OCI-LY7 (cell line): ENCODE results near the gene CREB5. TPM values are rescaled to one million over a fixed set of nuclear protein-coding genes. Genes with fewer than 3 reads are reported as not detected.

ENCODE experiments used
- BruUV-seq: library from RNA; stranded (reverse); fragments of 400-500 nt; replicated peaks from 2 replicates; lab custom pipeline; 2021; lab: Mats Ljungman, UMichigan
- CTCF ChIA-PET: fragments of 300-600 bp; sonication (Branson Sonifier 250); formaldehyde crosslinking; loops from one replicate; lab custom pipeline; 2022; ENCODE audit warnings: antibody characterized with exemption; ENCODE audit not compliant: unreplicated experiment; lab: Charles Lee
- POLR2A ChIA-PET: fragments of 300-600 bp; sonication (Branson Sonifier 250); formaldehyde crosslinking; loops from one replicate; lab custom pipeline; 2022; ENCODE audit warnings: antibody characterized with exemption; lab: Charles Lee
- DNase-seq: peaks from one replicate; pipeline ENCODE4 v3.0.0-alpha.2; 2015; ENCODE audit warnings: low spot score
- H2AFZ ChIP-seq: fragments of 200-600 bp; sonication (generic), shearing (Covaris generic); 2 replicates; pipeline ENCODE4 v1.6.1; 2014; ENCODE audit warnings: mild to moderate bottlenecking, antibody characterized with exemption, low read length, moderate library complexity
- H3K27ac ChIP-seq: fragments of 200-600 bp; sonication (generic); 2 replicates; pipeline ENCODE4 v1.5.1; 2014; ENCODE audit warnings: mixed run types, low read depth, mild to moderate bottlenecking, moderate library complexity, low read length, inconsistent platforms; ENCODE audit not compliant: poor library complexity, severe bottlenecking
- H3K36me3 ChIP-seq: fragments of 200-600 bp; sonication (generic); 2 replicates; pipeline ENCODE4 v1.6.1; 2014; ENCODE audit warnings: mild to moderate bottlenecking, antibody characterized with exemption, low read length, moderate library complexity, mixed read lengths; ENCODE audit not compliant: insufficient read depth
- H3K4me1 ChIP-seq: fragments of 200-600 bp; sonication (generic); 2 replicates; pipeline ENCODE4 v1.5.1; 2014; ENCODE audit warnings: mild to moderate bottlenecking, low read length; ENCODE audit not compliant: insufficient read depth, poor library complexity, severe bottlenecking
- H3K4me2 ChIP-seq: fragments of 200-600 bp; sonication (generic); 2 replicates; pipeline ENCODE4 v1.6.1; 2014; ENCODE audit warnings: mild to moderate bottlenecking, low read length
- H3K4me3 ChIP-seq: fragments of 200-600 bp; sonication (generic); 2 replicates; pipeline ENCODE4 v1.5.1; 2014; ENCODE audit warnings: mild to moderate bottlenecking, low read depth, low read length; ENCODE audit not compliant: poor library complexity, severe bottlenecking
- H3K79me2 ChIP-seq: fragments of 200-600 bp; sonication (generic); 2 replicates; pipeline ENCODE4 v1.6.1; 2016; ENCODE audit warnings: low read depth, mild to moderate bottlenecking, low read length, moderate library complexity, mixed read lengths; ENCODE audit not compliant: insufficient read depth
- H3K9me2 ChIP-seq: fragments of 200-600 bp; sonication (generic); 2 replicates; pipeline ENCODE4 v1.6.1; 2016; ENCODE audit warnings: mild to moderate bottlenecking, low read length, mixed read lengths; ENCODE audit not compliant: insufficient read depth
- H3K9me3 ChIP-seq: fragments of 200-600 bp; sonication (generic); 2 replicates; pipeline ENCODE4 v1.6.1; 2014; ENCODE audit warnings: mild to moderate bottlenecking, mixed run types, low read length, mixed read lengths
- H4K20me1 ChIP-seq: fragments of 200-600 bp; sonication (generic); 2 replicates; pipeline ENCODE4 v1.6.1; 2014; ENCODE audit warnings: mild to moderate bottlenecking, antibody characterized with exemption, low read length, moderate library complexity, mixed read lengths; ENCODE audit not compliant: insufficient read depth
- EZH2phosphoT487 ChIP-seq: fragments of 200-600 bp; sonication (generic); IDR thresholded peaks from 2 replicates; pipeline ENCODE4 v1.6.1; 2018; ENCODE audit warnings: low read depth, borderline replicate concordance, mild to moderate bottlenecking, mixed run types, antibody characterized with exemption, low read length, moderate library complexity, mixed read lengths
- intact Hi-C: fragments of 100-400 bp; cut with micrococcal nuclease; formaldehyde crosslinking; loops from one replicate; pipeline ENCODE4 v1.10.0; 2022; ENCODE audit not compliant: unreplicated experiment
- total RNA-seq, 2 experiments: library from RNA; depleted of rRNA in 1 of 2; stranded (reverse); fragments of >200 nt in 1 of 2; shearing (Covaris generic) in 1 of 2; gene quantifications; 2 replicates each; pipeline ENCODE4 v1.2.3, GENCODE V29; 2014 to 2022
- TF ChIP-seq, protein P1 (sequence below): fragments of 200-600 bp; sonication (generic); conservative IDR thresholded peaks from 2 replicates; pipeline ENCODE4 v1.5.1; 2014; ENCODE audit warnings: mild to moderate bottlenecking, antibody characterized with exemption, low read length, moderate library complexity, mixed read lengths

CREB5 gene
- total RNA-seq, 2 experiments from 2014 or later = 2.0 to 13.3 TPM

DNA sequence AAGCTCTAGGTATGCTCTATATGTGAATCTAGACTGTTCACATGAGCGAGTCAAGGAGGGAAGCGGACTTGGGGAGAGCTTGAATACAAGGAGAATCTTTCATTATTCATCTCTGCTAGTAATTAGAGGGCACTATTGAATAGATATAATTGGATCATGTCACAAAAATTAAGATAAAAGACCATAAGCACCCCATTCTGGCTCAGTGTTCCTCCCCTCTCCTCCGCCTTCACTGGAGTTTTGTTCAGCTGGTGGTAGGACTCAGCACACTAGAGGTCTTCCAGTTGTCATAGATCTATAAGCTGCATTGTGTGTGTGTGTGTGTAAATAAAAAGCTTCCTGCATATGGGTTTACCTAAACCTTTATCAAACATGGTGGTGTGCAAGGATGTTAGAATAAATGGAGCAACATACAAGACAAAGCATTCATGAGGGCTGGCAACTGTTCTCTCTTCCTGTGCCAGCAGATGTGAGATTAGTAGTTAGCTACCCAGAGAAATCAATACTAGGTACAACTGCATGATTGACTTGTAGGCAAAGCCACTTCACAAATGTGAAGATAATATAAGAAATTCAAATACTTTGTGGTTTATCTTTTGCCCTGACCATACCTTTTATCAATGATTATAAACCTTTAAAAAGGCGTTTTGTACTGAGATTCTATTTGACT is 142.6 kb downstream of the CREB5 start:
- no peak for TF ChIP-seq EZH2phosphoT487
- TF ChIP-seq, protein P1, sequence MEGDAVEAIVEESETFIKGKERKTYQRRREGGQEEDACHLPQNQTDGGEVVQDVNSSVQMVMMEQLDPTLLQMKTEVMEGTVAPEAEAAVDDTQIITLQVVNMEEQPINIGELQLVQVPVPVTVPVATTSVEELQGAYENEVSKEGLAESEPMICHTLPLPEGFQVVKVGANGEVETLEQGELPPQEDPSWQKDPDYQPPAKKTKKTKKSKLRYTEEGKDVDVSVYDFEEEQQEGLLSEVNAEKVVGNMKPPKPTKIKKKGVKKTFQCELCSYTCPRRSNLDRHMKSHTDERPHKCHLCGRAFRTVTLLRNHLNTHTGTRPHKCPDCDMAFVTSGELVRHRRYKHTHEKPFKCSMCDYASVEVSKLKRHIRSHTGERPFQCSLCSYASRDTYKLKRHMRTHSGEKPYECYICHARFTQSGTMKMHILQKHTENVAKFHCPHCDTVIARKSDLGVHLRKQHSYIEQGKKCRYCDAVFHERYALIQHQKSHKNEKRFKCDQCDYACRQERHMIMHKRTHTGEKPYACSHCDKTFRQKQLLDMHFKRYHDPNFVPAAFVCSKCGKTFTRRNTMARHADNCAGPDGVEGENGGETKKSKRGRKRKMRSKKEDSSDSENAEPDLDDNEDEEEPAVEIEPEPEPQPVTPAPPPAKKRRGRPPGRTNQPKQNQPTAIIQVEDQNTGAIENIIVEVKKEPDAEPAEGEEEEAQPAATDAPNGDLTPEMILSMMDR = no peak
- no peaks in the 10 kb centered on the region for H3K9me2 ChIP-seq
- intact Hi-C loops = no loop called here
- ChIA-PET CTCF (no interaction called here), POLR2A (no interaction called here)
- H3K27ac ChIP-seq = no peak overlapping the region
- H3K9me3 ChIP-seq = no peaks in the 10 kb centered on the region
- no peaks in the 10 kb centered on the region for H4K20me1 ChIP-seq
- H3K4me1 ChIP-seq = peaks cover 6% of the 10 kb centered on the region
- no TSS peak for BruUV-seq
- no peaks in the 10 kb centered on the region for H3K79me2 ChIP-seq
- H3K4me2 ChIP-seq = no peak overlapping the region
- no peaks in the 10 kb centered on the region for H3K36me3 ChIP-seq
- no peak overlapping the region for H2AFZ ChIP-seq
- DNase-seq = no peak
- H3K4me3 ChIP-seq = no peak overlapping the region

DNA sequence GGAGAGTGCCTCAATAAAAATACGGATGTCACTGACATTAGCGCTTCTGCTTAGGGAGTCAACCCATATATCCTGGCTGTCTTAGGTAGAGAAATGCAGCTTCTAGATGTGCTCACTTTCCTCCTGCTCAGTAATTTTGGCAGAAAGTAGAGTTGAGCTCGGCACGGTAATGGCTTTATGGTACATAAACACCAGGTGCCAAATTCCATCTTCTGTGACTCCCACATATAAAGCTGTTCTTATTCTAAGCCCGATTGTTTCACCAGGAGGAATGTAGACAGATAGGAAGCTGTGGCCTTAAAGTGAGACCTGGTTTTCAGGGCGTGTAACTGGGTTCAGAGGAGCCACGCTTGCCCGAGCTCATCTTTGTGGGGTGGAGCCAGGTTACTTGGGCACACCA is 143.7 kb downstream of the CREB5 start:
- no peak overlapping the region for H3K27ac ChIP-seq
- intact Hi-C loops = no loop called here
- H4K20me1 ChIP-seq = no peaks in the 10 kb centered on the region
- H3K36me3 ChIP-seq = no peaks in the 10 kb centered on the region
- H2AFZ ChIP-seq = no peak overlapping the region
- H3K9me2 ChIP-seq = no peaks in the 10 kb centered on the region
- no peak overlapping the region for H3K4me3 ChIP-seq
- no peak for TF ChIP-seq EZH2phosphoT487
- TF ChIP-seq, protein P1 = no peak
- H3K79me2 ChIP-seq = no peaks in the 10 kb centered on the region
- no peak for DNase-seq
- ChIA-PET POLR2A (interaction anchor here (0.9 to 5.1 kb wide), 4 partner anchors 9 to 136 kb away, joined by 3 to 18 read pairs (median 4); no protein-coding TSS in a partner anchor), CTCF (no interaction called here)
- no peak overlapping the region for H3K4me2 ChIP-seq
- H3K9me3 ChIP-seq = no peaks in the 10 kb centered on the region
- H3K4me1 ChIP-seq = peaks cover 6% of the 10 kb centered on the region
- no TSS peak for BruUV-seq

DNA sequence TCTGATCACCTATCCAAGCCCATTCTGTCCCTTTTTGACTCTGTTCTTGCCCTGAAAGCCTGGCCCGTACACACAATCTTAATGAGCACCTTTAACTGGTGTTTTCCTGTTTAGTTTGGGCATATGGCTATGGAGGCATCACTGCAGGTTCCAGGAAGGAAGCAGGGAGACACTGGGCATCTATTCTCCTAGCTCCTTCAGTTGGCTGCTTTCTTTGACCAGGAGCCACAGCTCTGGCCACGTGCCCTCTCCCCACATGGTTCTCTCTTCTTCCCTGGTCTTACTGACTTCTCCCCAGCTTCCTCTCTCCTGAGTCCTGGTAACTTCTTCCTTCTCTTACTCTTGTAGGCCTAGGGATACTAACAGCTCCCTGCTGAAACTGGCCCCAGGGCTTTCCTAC is 144.4 kb downstream of the CREB5 start:
- TF ChIP-seq EZH2phosphoT487 = no peak
- ChIA-PET CTCF (no interaction called here), POLR2A (interaction anchor here (0.6 to 5.1 kb wide), 6 partner anchors 8 to 159 kb away, joined by 3 to 18 read pairs (median 4); no protein-coding TSS in a partner anchor)
- DNase-seq = no peak
- H3K9me3 ChIP-seq = no peaks in the 10 kb centered on the region
- H3K79me2 ChIP-seq = no peaks in the 10 kb centered on the region
- H2AFZ ChIP-seq = no peak overlapping the region
- no peaks in the 10 kb centered on the region for H3K9me2 ChIP-seq
- H3K27ac ChIP-seq = no peak overlapping the region
- no peak overlapping the region for H3K4me2 ChIP-seq
- H3K4me3 ChIP-seq = no peak overlapping the region
- intact Hi-C loops = no loop called here
- H3K36me3 ChIP-seq = no peaks in the 10 kb centered on the region
- no TSS peak for BruUV-seq
- peaks cover 6% of the 10 kb centered on the region for H3K4me1 ChIP-seq
- no peaks in the 10 kb centered on the region for H4K20me1 ChIP-seq
